ENCODE results near the gene GSTM1.

The GSTM1 gene

GRCh38 chr1:109732390-109732881 lies 44.8 kb downstream of the GSTM1 start:
- DNase-seq = no peak

DNA sequence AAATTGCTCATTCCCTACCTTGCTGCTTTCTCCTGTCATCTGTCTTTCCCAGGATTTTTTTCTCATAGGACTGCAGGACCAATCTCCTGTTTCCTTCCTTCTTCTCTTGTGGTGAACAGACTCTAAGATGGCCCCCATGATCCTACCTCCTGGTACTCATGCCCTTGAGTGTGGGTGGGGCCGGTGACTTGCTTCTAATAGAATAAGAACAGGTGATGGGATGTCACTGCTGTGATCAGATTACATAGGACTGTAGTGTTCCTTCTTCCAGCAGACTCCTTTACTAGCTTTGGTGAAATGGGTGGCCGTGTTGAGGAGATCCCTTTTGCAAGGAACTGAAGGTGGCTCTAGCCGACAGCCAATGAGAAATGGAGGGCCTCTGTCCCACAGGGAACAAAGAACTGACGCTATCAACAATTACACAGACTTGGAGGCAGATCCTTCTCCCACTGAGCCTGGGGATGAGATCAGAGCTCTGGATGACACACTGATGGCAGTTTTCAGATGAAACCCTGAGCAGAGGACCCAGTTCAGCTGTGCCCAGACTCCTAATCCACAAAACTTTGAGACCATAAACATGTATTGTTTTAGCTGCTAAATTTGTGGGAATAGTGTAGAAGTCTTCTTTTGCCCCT lies 45.7 kb downstream of the GSTM1 start:
- DNase-seq = no peak

DNA sequence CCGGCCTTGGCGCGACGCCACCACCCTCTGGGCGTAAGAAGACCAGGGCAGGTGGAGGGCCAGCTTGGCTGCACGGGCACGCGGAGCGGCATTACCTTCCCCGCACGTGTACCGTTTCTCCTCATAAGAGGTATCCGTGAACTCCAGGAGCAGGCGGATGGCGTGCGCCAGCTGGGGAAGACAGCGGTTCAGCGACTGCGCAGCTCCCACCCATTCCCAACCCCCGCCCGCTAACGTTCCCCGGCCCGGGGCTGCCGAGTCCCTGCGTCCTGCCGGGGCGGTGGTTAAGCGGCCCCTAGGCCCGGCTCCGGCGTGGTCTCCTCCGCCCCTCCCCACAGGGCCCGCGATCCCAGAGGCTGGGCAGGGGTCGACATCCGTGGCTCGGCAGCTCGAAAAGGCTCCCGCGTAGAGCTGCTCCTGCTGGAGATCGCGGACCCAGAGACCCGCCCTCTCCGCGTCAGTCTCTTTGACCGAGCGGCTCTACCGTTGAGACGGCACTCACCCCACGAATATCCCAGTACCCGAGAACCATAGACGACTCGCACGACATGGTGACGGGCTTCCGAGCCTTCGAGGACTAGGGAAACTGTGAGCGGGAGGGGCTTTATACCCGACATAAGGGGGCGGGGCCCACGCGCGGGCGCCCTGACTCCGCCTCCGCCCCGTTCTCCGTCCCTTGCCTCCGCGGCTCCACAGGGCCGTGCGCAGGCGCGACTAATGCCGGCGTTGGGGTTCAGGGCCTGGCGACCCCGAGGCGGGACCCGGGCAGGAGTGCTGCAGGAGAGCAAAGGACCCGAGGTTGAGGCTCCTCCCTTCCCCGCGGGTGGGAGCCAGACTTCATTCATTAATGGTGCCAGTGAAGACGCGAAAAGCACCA lies 52.4 kb downstream of the GSTM1 start:
- peak; percentile 73 for DNase-seq

- DNase-seq = no peak
These were observed 53.2 kb downstream of the GSTM1 start, which contains the start of gene GSTM3 for GRCh38 chr1:109740615-109741373. GSTM3 (minus strand) TSS chr1:109741038; CDS start chr1:109740287, 751 bp downstream.

Measured in fibroblast of skin of right biceps (primary cell).